Measurements from ENCODE around the gene PAK6.

PAK6 gene

DNA sequence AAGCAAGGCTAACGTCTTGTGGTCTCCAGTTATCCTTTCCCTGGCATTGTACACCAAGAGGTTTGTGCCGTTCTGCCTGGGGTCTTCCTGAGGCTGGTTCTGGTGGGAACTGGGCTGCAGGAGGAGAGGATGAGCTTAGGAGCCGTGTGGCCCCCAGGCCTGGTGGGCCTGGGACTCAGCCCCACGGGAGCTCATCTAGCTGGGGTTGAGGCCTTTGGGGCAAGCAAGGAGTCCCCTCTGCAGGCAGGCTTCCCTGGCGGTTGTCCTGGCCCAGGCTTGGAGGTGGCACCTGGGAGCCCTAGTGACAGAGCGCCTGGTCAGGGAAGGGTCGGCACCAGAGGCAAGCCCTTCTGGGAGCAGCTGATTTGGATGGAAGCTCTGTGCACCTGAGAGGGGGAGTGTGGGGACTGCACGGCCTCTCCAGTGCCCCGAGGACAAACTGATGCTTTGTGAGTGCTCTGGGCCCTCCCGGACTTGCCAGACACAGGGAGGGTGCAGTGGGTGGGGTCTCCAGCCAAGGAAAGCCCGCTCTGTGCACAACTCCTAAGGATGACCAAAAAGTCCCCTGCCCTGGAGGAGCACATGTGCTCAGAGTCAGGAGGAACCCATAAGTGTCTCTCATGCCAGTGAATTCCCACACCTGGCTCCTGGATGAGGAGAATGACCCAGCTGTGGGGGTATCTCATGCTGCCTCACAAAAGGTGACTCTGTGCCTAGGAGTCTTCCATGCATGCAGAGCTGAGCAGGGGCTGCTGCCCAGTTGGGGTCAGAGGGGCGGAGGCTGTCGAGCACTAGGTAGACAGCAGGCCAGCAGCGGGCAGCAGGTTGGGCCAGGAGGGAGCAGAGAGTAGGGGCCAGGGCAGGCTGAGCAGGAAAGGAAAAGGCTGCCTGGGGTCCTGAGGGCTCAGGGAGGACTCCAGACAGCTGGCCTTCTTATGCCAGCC, 2.7 kb downstream of the PAK6 start:
- no peak for DNase-seq

DNA sequence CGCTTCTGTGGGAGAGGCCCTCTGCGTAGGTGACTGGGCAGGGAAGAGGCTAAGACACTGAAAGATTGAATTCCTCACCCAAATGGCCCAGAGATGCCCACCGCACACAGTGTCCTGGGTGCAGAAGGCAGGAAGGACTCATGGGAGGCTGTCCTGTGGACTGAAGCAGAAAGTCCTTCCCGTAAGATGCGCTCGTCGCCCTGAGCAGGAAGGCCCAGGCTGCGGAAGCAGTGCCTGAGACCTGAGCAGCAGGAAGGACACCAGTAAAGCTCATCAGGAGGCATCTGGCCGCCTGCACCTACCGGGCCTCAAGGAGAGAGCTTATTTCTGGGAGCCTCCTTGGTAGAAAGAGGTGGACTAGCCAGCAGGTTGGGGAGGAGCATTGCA, 3.3 kb downstream of the PAK6 start:
- DNase-seq = no peak

DNA sequence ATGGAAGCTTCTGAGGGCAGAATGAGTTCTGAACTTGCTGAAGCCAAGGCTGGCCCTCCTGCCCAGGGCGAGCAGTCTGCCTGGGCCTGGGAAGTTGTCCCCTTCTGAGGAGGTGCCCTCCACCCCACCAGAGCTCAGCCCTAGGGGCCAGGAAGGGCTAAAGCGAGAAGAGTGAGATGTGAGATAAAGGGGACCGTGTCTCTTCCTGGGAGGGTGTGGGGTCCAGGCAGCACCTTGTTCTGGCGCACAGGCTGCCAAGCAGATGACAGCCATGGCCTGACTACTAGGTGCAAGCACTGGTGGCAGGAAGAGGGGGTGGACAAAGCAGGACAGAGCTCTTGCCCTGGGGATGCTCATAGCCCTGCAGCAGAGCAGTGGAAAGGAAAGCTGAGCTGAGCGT, 3.7 kb downstream of the PAK6 start:
- DNase-seq = no peak

DNA sequence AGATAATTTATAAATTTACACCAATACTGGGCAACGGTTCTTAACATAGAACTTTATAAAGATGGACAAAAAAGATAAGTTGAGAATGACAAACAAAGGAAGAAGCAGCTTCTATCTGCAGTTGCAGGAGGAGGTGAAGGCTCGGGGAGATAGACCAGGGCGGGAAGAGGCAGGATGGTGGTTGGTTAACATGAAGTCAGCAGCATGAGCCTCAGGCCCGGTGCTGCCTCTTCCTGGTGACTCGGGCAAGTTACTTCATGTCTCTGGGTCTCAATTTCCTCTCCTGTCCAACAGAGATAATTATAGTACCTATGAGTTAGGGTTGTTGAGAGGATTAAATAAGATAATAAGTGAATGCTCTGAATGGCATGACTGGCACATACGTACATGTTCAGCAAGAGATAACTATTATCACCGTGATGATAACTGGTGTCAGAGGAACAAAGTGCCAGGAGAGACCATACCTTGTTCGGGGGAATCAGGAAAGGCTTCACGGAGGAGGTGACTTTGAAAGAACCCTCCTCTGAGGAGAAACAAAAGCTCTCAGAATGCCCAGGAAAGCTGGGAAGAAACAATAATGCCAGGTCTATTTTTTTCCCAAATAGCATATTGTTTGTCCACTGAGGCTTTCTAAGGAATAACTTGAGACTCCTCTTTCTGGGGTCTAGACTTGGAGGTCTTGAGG, 4.4 kb downstream of the PAK6 start:
- DNase-seq = no peak

DNA sequence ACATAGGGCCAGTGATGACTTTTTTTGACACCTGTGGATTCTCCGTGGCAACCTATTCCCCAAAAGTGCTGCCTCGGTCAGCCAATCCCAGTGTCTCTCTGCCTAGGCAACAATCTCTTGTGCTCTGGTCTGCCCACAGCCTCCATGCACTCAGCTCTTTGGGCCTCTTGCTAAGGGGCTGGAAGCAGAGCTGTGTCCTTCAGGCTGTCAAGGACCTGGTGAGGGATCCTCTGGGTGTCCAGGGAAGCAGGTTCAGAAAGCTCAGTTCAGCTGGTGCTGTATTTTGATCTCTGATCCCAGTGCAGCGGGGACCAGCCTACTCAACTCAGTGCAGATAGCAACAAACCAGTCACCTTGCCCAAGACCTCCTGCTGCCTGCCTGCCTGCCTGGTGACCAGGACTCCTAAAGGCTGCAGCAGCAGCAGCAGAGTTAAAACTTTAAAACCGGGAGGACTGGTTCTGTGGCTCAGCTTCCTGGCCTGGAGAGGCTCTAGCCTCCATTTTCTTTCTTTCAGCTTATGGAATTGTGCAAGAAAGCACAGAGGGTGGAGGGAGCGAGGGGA, 6.2 kb downstream of the PAK6 start:
- DNase-seq = no peak

DNA sequence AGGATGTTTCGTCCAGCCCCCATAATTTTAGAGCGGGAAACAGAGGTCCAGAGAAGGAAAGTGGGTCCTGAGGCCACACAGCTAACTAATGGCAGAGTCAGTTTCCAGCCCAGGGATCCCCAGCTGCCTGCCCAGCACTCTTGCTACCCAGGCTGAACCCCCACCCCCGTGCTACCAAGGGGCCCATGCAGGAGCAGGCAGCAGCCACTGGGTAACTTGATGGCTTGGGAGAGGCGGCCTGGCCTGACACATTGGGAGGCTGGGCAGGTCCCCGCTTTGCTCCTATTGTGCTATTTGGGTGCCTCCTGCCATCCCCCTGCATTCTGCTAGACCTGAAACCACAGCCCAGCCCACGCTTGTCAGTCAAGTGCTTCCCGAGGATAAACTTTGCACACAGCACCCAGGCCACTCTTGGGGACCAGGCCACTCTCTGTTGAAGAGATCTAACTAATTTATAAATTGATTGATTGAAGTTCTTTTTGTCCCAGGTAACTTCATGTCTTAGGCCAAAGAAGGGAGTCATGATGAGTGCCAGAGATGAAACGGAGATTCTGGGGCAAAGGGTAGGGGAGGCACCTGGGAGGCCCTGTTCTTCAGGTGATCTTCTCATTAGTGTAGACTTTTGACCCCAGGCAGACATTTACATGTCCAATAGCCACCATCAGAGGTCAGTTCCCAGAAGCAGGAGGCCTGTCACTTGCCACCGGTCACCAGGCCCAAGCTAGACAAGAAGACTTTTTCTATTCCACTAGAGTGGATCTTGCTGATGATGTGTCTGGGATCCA, 7.0 kb downstream of the PAK6 start:
- DNase-seq = no peak

DNA sequence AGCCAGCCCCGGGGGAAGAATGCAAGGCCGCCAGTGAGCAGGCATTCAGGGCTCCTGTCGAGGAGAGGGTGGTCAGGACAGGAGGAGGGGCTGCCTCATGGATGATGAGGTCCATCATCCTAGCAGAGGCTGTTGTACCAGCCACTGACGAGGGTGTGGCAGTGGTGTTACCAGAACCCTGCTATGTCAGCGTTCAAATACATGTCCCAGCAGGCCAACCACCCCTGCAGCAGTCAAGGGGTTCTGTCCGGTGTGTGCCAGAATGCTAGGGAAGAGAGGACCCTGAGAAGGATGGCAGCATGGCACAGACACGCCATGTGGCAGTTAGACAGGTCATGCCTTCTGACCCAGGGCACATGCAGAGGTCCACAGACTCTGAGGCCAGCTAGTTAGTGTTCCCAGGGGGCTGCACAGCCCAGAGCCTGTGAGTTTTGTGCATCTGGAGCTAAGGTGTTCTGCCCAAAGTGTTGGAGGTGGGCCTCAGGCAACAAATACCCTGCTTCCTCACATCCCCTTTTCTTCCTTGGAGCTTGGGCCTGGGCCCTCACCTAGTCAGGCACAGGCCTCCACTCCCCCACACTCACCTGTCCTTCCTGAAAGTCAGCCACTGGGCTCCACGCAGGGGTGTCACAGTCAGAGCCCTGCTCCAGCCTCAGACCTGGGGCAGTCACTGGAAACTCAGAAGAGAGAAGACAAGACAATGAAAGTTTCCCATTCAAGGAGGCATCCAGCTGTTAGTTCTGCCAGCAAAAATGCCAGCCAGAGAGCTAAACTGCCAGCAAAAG, 7.8 kb downstream of the PAK6 start:
- DNase-seq = no peak

DNA sequence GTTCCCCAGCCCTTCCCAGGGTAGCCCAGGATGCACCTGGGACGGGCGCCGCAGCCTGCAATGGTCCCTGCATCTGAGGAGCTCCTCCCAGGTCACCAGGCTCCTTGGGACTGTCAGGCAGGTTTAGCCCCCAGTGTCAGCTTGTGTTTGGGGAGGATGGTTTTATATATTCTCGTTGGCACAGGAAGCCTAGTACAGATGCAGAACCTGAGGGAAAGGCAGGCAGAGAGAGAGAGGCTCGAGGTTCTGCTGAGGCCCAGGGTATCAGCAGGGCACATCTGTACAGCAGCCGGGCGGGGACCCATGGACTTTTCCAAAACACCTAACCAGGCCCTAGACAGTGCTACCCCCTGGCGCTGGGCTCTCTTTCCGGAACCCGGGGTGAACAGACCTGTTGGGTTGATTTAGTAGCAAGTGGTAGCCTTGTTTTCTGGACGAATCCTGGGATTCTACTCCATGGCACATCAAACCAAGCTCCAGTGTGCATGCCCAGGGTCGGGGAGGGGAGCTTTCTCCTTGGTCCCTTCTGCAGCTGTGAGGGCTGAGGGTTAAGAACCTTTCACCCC, 8.6 kb downstream of the PAK6 start:
- DNase-seq = no peak

DNA sequence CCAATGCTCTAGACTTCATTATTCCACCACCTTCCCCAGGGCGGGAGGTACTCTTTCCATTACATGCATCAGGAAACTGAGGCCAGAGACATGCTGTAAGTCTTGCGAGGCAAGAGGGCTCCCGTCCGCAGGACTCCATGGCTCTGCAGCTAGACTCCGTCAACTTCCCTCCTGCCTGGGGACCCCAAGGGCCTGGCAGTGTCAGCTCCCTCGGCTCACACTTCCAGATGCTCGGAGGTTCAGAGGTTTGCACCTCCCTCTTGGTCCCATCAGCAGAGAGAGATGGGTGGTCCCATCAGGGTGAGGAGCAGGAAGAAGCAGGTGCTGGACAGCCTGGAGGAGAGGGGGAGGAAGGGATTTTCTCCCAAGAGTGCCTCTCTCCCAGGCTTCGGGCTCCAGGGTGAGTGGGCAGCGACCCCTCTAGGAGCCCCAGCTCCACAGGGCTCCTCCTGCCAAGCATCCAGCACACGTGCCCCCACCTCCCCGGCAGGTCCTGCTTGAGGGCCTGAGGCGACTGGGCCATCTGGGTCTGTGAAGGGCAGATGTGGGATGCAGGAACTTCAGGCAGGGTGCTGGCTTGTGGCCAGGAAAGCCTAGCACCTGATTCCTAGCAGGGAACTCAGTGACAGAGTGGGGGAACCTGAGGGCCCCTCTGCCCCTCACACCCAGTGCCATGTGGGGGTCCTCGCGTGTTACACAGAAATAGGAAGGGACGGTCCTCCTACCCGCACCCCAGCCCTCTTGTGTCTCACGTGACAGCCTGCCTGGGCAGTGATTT, 9.3 kb downstream of the PAK6 start:
- no peak for DNase-seq

DNA sequence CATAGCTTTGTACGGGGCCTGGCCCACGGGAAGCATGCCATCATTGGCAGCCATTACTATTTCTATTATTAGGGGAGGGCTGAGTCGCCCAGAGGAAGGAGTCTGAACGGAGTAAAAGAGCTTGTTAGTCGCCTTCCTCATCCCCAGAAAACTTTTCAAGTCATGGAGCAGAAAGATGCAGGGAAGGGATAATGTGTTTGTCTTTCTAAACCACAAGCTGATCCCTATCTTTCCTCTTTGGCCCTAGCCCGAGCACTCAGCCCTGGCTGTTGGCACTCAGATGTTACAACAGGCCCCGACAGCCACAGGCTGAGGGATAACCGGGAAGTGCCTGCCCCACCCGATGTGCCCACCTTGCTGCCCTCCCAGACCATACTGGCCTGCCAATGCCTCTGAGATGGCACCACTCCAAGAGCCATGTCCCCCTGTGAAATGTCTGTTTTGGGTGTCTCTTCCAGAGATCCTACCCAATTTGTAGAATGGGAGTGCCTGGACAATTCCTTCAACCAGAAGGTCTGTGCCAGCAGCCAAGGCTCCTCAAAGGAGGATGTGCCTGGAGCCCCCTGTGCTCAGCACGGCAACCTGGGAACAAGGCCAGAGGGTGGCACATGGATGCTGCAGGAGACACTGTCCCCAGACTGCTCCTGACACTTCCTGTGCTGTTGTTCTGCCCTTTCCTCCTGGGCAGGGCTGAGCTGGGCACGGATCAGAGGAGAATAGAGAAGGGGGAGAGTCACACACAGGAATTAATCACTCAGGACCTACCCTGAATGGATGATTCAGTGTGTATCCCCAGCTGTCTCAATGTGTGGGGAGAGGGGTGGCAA, 10.8 kb downstream of the PAK6 start:
- DNase-seq = no peak

DNA sequence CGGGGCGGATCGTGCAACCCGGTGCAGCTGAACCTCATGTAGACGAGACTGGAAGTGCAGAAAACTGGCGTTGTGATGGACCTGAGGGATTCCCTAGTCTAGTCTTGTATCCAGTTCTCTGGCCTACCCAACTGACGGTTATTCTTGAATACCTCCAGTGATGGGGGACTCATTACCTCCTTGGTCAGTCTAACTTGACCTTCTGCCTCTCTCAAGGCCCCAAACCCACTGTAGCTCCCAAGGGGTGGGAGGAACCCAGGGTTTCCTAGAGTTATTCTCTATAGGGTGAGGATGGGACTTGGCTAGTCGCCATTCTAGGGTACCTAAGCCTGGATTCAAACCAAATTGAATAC, 11.4 kb downstream of the PAK6 start:
- DNase-seq = no peak

DNA sequence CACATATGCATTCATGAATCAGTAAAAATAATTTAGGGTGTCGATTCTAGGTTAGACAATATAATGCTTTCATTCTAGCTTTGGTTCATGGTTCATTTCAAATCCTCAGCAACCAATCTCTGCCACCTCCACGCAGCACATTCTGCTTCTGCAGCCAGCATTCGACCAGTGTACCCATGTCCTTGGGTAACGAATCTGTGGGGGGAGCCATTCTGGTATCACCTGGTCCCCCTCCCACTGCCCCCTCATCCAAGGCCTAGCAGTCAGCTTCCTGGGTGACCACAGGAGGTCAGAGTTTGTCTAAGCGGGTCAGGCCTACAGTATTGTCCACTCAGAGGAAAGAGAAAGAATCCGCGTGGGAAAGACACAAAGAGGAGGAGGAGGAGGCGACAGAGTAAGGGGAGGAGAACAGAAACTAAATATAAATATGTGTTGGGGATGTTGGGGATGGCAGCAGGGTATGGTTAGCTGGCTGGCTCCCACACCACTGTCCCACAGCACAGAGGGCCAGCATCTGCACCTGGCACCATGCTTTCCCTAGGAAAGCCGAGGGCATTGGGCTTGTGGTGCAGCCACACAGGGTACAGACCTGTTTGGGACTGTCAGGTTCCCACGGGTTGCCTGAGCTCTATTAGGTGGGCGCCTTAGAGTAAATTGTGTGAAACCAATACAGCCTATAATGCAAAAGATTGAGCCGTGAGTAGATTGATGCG, 12.1 kb downstream of the PAK6 start:
- DNase-seq = no peak

DNA sequence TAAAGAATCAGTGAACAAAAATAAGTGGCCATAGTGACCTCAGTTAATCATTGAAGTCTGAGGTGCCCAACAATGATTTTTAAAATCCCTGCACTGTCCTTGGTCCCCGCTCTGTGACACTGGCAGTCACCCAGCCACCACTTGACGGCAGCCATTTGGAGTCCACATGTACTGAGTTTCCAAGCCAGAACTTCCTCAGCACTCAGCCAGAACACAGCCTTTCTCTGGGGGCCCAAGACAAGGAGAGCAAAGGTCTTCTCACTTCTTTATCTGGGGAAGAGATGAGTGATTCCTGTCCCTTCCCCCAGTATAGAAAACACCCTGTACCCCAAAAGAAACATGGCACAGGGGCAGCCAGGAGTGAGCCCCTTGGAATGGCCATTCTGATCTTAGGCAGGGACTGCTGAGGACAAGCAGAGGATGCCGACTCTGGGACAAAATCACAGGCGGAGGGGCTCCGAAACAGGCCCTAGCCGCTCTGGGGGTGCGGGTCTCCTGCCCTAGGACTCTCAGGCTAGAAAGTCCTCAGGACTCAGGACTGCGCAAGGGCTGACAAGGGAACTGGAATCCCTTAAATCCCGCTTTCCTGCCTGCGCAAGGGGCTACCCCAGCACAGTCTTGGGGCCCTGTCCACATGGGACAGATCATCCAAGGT, 12.8 kb downstream of the PAK6 start:
- DNase-seq = no peak

DNA sequence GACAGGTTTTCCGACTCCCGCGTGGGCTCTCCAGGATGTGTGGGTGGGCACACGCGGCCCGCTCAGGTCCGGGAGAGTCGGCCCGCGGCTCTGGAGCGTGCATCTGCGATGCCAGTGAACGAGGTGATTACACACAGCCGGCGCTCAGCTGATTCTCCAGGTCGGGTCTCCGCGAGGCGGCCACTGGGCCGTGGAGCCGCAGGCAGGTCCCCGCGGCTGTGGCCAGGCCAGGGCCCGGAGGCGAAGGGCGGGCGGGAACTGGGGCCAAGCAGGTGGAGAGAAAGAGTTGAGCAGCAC, 13.2 kb downstream of the PAK6 start:
- DNase-seq = no peak

DNA sequence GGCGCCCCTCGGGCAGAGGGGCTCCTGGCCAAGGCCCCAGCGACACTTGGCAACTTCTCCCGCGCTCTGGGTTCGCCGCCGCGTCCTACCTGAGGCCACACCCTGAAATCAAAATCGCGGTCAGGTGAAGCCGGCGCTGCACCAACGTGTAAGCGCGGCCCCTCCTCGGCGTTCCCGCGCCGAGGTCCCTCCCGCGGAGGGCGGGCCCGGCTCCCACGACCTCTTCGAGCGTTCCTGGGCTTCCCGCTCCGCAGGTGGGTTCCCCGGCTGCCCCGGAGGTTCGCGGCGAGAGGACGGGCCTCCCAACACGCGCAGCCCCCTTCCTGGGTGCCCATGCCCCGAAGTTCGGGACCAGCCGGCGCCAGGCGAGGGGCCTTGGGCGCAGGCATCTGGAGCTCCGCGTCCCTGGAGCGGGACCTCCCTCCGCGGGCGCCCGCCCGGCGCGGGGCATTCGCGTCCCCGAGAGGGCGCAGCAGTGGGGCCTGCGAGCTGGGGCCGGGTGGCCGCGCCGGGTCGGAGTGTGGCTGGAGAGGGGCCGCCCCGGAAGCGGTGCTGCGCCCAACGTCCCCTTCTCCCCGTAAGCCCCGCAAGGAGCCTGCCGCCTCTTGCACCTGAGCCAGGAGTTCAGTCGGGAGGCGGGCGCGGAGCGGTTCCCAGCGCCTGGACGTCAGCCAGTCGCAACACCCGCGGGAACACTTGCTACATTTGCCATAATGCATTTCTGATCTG, 13.7 kb downstream of the PAK6 start:
- no peak for DNase-seq

DNA sequence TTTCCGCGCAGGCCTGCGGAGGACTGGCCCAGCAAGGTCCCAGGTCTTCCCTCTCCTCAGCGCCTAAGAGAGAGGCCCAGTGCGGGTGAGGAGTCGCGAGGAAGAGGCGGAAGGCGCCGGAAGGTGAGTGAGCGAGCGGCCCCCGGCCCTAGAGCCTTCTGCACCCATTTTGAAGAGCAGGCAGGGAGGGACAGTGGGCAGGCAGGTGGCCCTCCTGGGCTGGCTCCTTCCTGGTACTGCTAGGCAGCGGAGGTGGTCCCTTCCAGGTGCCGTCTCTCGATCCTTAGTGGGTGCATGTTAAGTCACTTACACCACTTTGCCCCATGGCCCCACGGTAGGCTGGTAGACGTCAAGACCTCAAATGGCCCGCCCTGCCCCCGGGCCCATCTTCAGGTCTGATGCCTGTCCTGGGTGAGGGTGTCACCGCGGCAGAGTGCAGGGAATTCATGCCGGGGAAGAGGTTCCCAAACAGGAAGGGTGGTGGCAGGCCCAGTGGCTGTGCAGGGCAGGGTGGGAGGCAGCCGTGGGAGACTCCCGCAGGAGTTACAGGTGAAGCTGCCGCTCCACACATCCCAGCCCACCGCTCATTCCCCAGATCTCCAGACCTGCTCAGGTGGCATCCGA, 14.4 kb downstream of the PAK6 start:
- DNase-seq = no peak

DNA sequence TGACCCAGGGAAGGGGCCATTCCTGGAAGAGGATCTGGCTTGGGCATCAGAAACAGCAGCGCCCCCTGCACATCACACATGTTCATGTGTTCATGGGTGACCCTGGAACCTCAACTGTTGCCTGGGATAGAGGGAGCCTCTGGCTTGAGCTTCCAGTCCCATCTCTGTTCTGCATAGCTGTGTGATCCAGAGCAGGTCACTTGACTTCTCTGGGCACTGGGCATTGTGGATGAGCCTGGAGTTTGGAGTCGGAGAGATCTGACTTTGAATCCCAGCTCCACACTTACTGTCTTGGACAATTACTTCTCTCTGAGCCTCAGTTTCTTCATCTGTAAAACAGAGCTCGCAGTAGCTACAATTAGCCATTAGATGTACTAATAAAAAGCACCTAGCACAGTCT, 15.6 kb downstream of the PAK6 start:
- DNase-seq = no peak

DNA sequence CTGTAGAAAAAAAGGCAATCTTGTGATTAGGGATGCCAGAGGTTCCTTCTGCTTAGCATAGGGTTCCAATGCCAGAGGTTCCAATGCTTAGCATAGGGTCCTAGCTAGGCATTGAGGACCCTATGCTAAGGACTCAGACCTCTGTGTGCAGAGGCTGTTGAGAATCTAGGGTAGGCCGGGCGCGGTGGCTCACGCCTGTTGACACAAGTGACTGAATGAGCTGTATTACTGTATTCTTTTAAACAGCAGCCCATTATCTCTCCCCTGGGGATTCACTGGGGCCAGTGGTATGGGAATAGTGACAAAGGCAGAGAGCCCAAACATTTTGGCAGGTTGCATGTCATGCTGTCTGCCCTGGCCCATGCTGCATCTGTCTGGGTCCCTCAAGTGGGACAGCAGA, 16.2 kb downstream of the PAK6 start:
- DNase-seq = no peak

Measured in GF-D8 (cell line).